Fibroblast of the conjunctiva (primary cell): ENCODE data around the gene NRL.

Experiments used
- DNase-seq: peaks from one replicate; pipeline ENCODE4 v3.0.0-alpha.2; 2010; ENCODE audit warnings: low read depth

The NRL gene

DNA sequence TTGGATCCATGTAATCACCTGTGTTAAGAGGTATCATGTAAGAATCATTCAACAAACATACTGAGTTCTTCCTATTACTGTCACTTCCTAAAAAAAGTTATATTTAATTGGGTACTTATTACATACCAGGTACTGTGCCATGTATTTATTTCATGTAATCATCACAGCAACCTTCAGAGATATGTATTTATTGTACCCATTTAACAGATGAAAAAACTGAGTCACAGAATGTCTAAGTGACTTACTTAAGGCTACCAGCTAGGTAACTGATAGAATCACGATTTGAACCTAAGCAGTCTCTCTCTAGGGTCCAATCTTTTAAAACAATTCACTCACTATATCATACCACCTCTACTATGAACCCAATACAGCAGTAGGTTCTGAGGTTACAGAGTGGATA lies 29.7 kb upstream of the NRL start:
- DNase-seq: no peak

GRCh38 chr14:24143511-24143910 lies 28.8 kb upstream of the NRL start:
- DNase-seq: no peak

DNA sequence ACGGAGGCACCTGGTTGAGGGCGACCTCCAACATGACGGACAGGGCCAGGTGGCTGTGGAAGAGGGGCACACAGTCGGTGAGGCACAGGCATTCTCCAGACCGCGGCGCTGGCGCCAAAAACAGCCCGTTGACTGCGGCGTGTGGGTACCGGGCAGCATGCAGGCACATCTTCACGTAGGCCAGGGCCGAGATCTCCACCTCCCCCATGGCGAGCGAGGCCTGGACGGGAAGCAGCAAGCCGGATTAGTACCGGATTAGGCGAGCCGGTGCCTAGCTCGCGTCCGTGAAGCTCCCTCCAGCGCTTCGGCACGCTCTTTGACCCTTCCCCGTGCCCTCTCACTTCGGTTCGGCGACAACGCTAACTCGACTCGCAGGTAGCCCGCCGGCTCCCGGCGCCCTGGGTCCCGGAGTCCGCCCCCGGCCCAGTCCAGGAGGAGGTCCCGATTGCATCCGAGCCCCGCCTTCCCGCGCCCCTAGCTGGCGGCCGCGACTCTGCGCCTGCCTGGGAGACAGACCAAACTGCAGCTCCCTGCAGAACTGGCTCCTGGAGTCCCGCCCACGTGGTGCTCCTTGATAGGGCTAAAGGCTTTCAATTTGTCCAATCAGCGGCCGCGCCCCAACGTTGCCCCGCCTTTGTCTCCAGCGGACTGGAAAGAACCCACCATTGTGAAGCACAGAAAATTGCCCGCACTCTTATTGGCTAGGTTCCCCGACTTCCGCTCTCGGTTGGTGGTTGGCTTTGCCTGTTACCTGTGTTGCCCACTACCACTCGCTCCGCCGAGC lies 26.5 kb upstream of the NRL start, which contains the start of gene EMC9:
EMC9 (minus strand) TSS at position 495 of the 784 bp plus-strand sequence; CDS start at position 208, 287 bp downstream.
- DNase-seq: peak; percentile 99

GRCh38 chr14:24139272-24139934 lies 24.7 kb upstream of the NRL start:
- no peak for DNase-seq

- DNase-seq: no peak
Measured at GRCh38 chr14:24138396-24139271, 23.9 kb upstream of the NRL start.

DNA sequence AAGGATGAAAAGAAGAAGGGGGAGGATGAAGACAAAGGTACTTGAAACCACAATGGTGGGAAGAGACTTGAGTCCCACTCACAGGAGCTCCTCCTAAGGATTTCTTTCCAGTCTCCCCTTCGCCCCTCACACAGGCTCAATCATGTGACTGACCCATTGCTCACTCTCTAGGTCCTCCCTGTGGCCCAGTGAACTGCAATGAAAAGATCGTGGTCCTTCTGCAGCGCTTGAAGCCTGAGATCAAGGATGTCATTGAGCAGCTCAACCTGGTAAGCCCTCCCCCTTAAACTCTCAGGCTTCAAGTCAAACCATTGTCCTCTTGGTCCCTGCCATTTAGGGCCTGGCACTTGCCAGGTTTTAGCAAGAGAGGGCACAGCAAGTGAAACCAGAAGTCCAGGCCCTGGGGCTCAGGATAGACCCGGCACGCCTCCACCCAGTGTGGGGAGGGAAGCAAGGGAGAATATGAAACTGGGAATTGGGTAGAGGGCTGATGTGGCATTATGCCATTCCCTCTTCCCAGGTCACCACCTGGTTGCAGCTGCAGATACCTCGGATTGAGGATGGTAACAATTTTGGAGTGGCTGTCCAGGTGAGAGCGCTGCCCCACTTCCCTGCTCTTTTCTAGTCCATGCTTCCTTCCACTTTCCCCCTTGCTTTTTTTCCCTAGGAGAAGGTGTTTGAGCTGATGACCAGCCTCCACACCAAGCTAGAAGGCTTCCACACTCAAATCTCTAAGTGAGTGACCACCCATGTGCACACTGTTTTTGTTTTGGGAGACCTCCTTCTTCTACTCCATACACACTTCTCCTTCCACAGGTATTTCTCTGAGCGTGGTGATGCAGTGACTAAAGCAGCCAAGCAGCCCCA lies 23.0 kb upstream of the NRL start:
- no peak for DNase-seq

- no peak for DNase-seq
Measured at GRCh38 chr14:24136684-24137528, 22.2 kb upstream of the NRL start.

- peak; percentile 75 for DNase-seq
Measured at GRCh38 chr14:24135834-24136683, 21.3 kb upstream of the NRL start, which contains the start of gene PSME1. PSME1 (plus strand) TSS chr14:24136194; CDS start chr14:24136263, 69 bp downstream.

DNA sequence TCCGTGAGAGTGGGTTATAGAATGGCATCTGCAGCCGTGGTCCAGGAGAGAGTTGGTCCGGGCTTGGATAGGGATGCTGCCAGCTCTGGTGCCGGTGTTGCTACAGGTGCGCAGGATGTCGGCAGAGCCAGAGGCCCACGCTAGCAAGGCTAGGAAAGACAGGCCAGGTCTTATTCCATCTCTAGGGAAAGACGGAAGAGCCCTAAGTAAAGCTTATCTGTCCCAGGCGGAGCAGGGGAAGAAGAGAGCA lies 20.8 kb upstream of the NRL start:
- no peak for DNase-seq

GRCh38 chr14:24133735-24134134 lies 19.0 kb upstream of the NRL start:
- DNase-seq: no peak

DNA sequence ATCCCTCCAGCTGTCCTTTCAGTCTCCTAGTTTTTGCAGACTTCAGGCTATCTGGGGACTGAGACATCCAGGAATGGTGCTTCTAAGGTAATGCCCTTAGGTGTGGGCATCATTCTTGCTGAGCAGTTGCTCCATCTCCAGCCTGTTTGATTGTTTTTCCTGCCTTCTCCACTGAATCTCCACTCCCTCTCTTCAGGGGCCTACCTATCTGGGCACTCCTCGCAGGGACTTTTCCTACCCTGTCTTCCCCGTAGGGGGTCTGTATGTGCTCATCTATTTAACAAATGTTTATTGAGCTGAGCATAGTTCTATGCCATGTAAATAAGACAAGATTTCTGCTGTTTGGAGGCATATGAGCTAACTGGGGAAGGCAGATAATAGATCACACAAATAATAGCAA lies 18.2 kb upstream of the NRL start:
- DNase-seq: no peak

GRCh38 chr14:24132061-24132685 lies 17.4 kb upstream of the NRL start:
- DNase-seq: no peak

DNA sequence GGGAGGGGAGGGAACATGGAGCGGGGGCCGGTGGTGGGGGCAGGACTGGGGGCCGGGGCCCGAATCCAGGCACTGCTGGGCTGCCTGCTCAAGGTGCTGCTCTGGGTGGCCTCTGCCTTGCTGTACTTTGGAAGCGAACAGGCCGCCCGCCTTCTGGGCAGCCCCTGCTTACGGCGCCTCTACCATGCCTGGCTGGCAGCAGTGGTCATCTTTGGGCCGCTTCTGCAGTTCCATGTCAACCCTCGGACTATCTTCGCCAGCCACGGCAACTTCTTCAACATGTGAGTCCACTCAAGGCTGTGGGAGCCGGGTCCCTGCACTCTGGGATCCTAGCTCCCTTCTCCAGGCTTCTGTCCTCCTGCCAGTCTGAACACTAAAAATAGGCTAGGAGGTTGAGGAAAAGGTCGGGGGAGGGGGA lies 16.8 kb upstream of the NRL start:
- no peak for DNase-seq

DNA sequence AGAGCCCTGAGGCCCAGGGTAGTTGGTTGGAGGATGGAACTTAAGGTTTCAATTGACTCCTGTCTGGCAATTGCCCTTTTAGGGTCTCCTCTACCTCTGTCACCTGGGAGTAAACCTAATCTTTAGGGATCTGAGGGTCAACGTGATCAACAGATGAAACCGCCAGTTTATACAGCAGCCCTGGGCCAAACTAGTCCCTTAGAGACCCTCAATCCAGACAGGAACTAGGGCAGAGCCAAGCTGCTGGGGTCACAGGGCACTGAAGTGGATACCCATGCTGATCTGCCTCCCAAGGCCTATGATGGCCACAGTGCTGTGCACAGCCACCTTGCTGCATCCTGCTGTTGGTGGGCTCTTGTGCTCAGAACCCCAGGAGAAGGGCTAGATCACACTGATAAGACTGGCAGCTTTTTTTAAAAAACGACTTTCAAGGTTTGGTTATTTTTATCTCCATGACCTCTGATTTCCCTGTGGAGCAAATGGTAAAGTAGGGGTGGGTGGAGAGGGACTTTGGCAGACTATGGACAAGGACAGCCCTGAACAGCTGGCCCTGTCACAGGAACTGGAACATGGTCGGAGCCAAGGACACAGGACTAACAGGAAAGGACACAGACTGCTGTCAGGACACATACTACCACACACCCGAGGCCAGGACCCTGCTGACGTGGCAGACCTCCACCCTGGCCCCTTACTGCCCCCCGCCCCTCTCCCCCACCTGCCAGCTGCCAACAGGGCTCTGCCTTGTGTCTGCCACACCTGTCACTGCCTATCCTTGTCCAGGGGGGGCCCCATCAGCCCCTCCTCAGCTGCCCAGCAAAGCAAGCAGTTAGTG lies 16.2 kb upstream of the NRL start:
- no peak for DNase-seq

GRCh38 chr14:24130380-24130716 lies 15.6 kb upstream of the NRL start, which contains the start of gene FITM1:
FITM1 (plus strand) TSS chr14:24130659; CDS start chr14:24131564, 905 bp downstream.
- no peak for DNase-seq

DNA sequence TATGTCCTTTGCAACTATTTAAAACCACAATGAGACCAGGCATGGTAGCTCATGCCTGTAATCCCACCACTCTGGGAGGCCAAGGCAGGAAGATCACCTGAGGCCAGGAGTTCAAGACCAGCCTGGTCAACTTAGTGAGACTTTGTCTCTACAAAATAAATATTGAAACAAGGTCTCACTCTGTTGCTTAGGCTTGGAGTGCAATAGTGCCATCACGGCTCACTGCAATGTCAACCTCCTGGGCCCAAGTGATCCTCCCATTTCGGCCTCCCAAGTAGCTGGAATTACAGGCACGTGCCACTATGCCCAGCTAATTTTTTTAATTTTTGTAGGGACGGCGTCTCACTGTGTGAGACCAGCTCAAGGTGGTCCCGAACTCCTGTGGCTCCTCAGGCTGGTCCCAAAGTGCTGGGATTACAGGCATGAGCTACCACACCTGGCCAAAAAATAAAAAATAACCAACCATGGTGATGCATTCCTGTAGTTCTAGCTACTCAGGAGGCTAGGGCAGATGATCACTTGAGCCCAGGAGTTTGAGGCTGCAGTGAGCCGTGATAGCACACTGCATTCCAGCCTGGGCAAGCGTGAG lies 14.8 kb upstream of the NRL start:
- DNase-seq: no peak

GRCh38 chr14:24127673-24128072 lies 12.9 kb upstream of the NRL start:
- DNase-seq: no peak

DNA sequence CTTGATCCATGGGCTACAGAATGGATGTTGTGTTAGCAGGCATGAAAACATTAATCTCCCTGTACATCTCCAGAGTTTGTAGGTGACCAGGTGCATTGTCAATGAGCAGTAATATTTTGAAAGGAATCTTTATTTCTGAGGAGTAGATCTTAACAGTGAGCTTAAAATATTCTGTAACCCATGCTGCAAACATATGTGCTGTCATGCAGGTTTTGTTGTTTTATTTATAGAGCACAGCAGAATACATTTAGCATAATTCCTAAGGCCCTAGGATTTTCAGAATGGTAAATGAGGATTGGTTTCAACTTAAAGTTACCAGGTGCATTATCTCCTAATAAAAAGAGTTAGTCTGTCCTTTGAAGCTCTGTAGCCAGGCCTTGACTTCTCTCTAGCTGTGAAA lies 12.2 kb upstream of the NRL start:
- no peak for DNase-seq
